HG03469 (cell line): ENCODE results near the gene DOCK10.

Experiments used
- ATAC-seq: cut with Tn5 transposase; IDR thresholded peaks from one replicate; pipeline ENCODE4 v1.9.1; 2021; ENCODE audit warnings: mild to moderate bottlenecking, moderate library complexity, moderate number of reproducible peaks; ENCODE audit not compliant: unreplicated experiment

Gene DOCK10

GRCh38 chr2:224846161-224846560 lies 196.1 kb downstream of the DOCK10 start:
- no peak for ATAC-seq

GRCh38 chr2:224843141-224843540 lies 199.1 kb downstream of the DOCK10 start:
- no peak for ATAC-seq

GRCh38 chr2:224841910-224842309 lies 200.4 kb downstream of the DOCK10 start:
- no peak for ATAC-seq

- ATAC-seq = no peak
Measured at GRCh38 chr2:224838335-224838734, 203.9 kb downstream of the DOCK10 start.

GRCh38 chr2:224837558-224837957 lies 204.7 kb downstream of the DOCK10 start:
- ATAC-seq = no peak

GRCh38 chr2:224837066-224837465 lies 205.2 kb downstream of the DOCK10 start:
- ATAC-seq = no peak

- no peak for ATAC-seq
Measured at GRCh38 chr2:224836263-224836662, 206.0 kb downstream of the DOCK10 start.

GRCh38 chr2:224835405-224835804 lies 206.9 kb downstream of the DOCK10 start:
- no peak for ATAC-seq

- ATAC-seq = no peak
Measured at GRCh38 chr2:224833986-224834385, 208.3 kb downstream of the DOCK10 start.

- ATAC-seq = no peak
Measured at GRCh38 chr2:224832207-224832606, 210.1 kb downstream of the DOCK10 start.

- no peak for ATAC-seq
Measured at GRCh38 chr2:224831530-224831929, 210.7 kb downstream of the DOCK10 start.

GRCh38 chr2:224820283-224820991 lies 221.8 kb downstream of the DOCK10 start:
- ATAC-seq = no peak

- ATAC-seq = no peak
Measured at GRCh38 chr2:224819075-224819474, 223.2 kb downstream of the DOCK10 start.

- ATAC-seq = no peak
Measured at GRCh38 chr2:224817676-224818075, 224.6 kb downstream of the DOCK10 start.

GRCh38 chr2:224816816-224817215 lies 225.5 kb downstream of the DOCK10 start:
- no peak for ATAC-seq

GRCh38 chr2:224813578-224813977 lies 228.7 kb downstream of the DOCK10 start:
- no peak for ATAC-seq

GRCh38 chr2:224807153-224807964 lies 234.9 kb downstream of the DOCK10 start:
- ATAC-seq = no peak

- no peak for ATAC-seq
Measured at GRCh38 chr2:224803930-224804329, 238.3 kb downstream of the DOCK10 start.

- ATAC-seq = no peak
Measured at GRCh38 chr2:224802407-224802806, 239.9 kb downstream of the DOCK10 start.

GRCh38 chr2:224801360-224801759 lies 240.9 kb downstream of the DOCK10 start:
- ATAC-seq = no peak

GRCh38 chr2:224799691-224800090 lies 242.6 kb downstream of the DOCK10 start:
- no peak for ATAC-seq

- ATAC-seq = no peak
Measured at GRCh38 chr2:224798180-224798579, 244.1 kb downstream of the DOCK10 start.
